ENCODE measurements around the gene CCDC102B.
"Not testable (repeated sequence)": the region's sequence is repeated elsewhere in the genome, so short reads cannot be mapped to it uniquely, and the experiment has no call there.

CCDC102B gene

GRCh38 chr18:68797871-68798270 lies at the start of gene CCDC102B:
CCDC102B (plus strand) TSS chr18:68798080; CDS start chr18:68836764, 38,684 bp downstream.
- DNase-seq: peak in 1 of 2 experiments; percentile 52

DNA sequence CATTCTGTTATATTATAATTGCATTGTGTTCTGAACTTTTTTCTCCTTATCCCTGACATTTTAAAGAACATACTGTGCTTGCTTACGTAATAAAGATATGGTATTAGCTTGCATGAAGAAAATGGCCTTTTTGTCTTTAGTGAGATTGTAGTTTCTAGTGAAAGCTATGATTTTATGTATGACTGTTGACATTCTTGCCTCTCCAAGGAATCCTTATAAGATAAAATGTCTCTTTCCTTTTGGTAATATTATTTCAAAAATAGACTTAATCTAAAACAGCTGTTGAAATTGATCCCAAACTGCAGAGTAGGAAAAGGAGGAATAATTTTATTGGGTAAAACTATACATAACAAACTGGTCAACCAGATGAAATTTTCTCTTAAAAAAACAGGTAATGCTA lies 40.8 kb upstream of the CCDC102B start:
- DNase-seq: no peak

- DNase-seq: no peak
Observed at GRCh38 chr18:68759308-68759707, 38.6 kb upstream of the CCDC102B start.

DNA sequence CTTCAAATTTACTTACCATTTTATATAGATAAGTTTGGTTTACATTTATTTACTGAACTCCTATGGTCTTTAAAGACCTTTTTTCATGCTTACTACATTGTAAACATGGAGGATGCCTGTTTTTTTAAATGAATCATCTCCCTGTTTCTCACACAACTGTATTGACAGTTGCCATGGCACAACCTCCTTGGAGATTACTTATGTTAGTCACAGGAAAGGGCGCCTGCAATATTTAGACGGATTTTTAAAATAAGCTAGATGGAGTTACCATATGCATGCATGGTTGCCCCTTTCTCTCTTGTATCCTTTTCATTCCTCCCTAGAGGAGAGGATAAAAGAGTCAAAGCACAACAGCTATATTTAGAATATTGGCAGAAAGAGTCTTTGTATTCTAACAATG lies 34.8 kb upstream of the CCDC102B start:
- DNase-seq: no peak

- no peak for DNase-seq
Observed at GRCh38 chr18:68764016-68764415, 33.9 kb upstream of the CCDC102B start.

DNA sequence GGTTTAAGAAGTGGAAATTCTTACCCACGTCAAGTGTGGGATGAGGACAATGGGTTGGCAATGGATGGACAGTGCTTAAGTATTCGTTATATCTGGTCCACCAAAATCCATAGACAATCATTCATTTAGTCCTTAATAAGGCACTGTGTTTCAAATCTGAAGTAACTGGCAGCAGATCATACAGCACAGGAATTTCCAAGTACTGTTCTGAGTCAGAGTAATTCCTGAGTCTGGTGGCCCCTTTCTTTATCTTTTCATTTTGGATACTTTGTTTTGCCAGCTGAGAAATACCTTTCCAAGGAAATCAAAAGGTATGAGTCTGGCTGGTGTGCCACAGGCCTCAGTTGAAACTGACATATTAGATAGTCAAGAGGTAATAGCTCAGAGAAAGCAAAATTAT lies 31.4 kb upstream of the CCDC102B start:
- DNase-seq: no peak

- no peak for DNase-seq
Observed at GRCh38 chr18:68769461-68769860, 28.4 kb upstream of the CCDC102B start.

- no peak for DNase-seq
Observed at GRCh38 chr18:68772268-68772667, 25.6 kb upstream of the CCDC102B start.

GRCh38 chr18:68778280-68778886 lies 19.5 kb upstream of the CCDC102B start:
- DNase-seq: no peak

- no peak for DNase-seq
Observed at GRCh38 chr18:68779169-68779568, 18.7 kb upstream of the CCDC102B start.

DNA sequence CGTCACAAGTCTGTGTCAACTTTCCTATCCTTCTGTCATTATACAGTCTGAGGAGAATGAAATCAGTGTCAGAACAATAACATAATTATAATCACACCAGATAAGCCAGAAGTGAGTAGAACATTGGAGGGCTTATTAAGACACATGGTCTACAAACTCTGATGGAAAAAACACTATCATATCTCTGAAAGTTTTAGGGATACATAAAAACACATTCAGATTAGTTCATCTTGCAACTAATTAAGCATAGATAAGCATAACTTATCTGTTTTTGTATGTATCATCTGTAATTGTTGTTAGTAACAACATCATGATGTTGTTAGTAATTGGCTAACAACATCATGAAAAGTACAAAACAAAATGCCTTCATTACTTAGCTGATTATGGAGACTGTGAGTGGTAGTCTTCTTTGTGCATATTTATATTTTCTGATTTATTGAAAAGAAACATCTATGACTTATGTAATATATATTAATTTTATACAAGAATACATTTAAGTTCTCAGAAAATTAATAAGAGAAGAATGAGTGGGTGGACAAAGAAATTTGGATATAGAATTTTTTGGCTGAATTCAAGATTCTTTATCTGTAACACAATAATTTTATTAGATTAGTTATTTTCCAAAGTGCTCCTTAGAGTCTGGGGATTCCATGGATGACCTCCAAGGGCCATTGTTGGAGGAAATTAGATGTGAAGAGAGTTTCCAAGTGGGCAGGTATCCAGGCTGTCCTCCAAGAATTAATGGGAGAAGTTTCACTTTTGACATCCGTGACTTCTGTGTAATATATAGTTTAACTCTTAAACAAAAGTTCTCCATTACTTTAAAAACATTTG lies 16.9 kb upstream of the CCDC102B start:
- DNase-seq: no peak

- no peak for DNase-seq
Observed at GRCh38 chr18:68783506-68783905, 14.4 kb upstream of the CCDC102B start.

DNA sequence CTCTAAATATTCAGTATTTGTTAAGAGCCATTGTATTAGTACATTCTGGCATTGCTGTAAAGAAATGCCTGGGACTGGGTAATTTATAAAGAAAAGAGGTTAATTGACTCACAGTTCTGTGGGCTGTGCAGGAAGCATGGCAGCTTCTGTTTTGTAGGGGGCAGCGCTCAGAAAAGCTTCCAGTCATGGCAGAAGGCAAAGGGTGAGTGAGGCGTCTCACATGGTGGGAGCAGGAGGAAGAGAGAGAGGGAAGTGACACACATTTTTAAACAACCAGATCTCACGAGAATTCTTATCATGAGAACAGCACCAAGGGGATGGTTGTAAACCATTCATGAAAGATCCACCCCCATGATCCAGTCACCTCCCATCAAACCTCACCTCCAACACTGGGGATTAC lies 13.8 kb upstream of the CCDC102B start:
- no peak for DNase-seq

GRCh38 chr18:68790290-68790689 lies 7.6 kb upstream of the CCDC102B start:
- not testable (repeated sequence) for DNase-seq

DNA sequence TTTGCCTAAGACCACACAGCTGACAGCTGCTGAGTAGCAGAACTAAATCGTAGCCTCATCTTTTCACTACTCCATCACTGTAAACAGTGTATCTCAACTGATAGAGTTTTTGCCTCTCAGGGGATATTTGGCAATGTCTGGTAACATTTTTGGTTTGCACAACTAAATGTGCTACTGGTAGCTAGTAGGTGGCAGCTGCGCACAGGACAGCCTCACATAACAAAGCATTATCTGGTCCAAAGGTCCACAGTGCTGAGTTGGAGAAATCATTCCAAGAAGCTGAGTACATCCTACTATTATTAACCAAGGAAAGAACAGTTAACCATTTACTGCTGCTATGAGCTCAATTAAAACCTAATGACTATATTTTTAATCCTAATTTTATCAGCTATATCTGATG lies 6.1 kb upstream of the CCDC102B start:
- DNase-seq: no peak

GRCh38 chr18:68793951-68794350 lies 3.9 kb upstream of the CCDC102B start:
- DNase-seq: no peak

DNA sequence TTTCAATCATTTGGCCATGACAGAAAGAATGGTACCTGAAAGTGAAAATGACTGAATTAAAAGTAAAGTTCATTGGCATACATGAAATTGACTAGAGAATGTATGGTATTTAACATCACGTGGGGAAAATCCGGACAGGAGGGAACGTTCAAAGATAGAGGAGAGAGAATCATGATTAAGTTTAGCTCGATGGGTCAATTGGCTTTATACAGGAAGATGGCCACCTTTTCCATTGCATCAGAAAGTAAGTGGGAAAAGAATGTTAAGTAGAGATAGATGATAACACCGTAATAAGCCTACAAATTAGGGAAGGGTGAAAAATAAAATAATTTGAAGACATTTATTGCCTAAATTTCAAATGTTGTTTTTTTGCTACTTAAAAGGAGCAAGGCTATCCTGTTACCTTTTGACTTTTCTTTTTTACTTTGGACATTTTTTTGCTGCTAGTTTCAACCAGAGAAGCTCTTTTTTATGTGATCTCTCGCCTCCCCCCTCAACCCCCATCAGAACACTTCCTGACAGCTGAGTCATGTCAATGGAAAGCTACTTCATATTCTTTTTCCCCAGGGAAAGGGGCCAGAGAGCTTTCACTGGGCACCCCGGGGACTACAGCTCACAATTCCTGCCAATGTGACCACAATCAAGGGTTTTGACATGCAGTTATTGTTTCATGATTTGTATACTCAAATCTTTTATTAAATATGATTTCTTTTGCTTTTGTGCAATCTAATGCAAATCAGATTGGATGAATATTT lies 767 bp upstream of the CCDC102B start:
- DNase-seq: peak in 1 of 2 experiments; percentile 61

DNA sequence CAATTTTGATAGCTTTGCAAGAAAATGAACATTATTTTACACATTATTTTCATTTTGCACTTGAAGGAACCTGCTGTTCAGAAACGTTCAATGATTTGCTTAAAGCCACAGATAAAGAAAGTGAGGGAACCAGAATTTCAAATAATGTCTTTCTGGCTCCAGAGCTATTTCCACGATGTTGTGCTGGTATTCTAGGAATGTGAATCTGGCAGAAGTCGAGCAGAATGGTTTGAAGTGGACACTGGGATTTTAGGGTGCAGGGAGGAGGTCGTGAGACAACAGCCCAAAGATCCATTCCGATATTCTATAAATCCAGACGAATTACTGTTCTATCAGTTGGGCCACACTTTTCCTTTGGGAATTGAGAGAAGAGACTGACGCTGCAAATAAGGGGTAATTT lies 2.2 kb downstream of the CCDC102B start:
- DNase-seq: no peak

GRCh38 chr18:68803356-68803755 lies 5.5 kb downstream of the CCDC102B start:
- DNase-seq: no peak

GRCh38 chr18:68817584-68817983 lies 19.7 kb downstream of the CCDC102B start:
- no peak for DNase-seq

DNA sequence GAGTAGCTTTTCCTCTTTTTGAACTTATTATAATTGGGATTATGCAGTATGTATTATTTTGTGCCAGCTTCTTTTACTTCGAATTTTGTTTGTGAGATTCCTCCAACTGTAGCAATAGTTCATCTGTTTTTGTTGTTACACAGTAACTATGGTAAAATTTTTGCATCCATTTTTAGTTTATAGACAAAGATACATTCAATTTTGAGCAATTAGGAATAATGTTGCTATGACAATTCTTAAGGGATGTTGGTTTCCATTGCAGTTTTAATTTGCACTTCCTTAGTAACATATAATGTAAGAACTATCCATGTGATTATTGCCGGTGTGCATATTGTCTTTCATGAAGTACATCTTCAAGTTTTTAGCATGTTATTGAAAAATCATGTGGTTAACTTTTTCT lies 20.7 kb downstream of the CCDC102B start:
- DNase-seq: no peak

GRCh38 chr18:68822926-68823325 lies 25.0 kb downstream of the CCDC102B start:
- no peak for DNase-seq

DNA sequence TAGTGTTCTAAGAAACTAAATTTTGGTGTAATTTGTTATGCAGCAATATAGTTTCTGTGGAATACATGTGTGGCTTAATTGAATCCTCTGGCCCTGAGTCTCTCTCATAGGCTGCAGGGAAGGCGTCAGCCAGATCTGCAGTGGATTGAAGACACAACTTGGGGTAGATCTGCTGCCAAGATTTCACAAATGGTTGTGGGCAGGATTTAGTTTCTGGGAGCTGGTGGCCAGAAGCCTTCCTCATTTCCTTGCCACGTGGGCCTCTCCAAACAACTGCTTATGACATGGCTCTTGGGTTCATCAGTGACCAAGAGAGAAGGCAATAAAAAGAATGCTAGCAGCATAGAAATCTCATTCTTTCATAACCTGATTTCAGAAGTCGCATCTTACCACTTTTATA lies 28.2 kb downstream of the CCDC102B start:
- no peak for DNase-seq
